HUES48 (cell line): ENCODE measurements around the gene RASGRF2.

Source experiments
- H3K27ac ChIP-seq: one replicate; pipeline ENCODE4 v1.7.0; 2013; ENCODE audit warnings: low read depth, low read length, inconsistent platforms
- H3K27me3 ChIP-seq: 2 replicates; pipeline ENCODE4 v1.6.1; 2013; ENCODE audit warnings: mild to moderate bottlenecking, low read length; ENCODE audit not compliant: control insufficient read depth, insufficient read depth
- H3K36me3 ChIP-seq: 2 replicates; pipeline ENCODE4 v1.6.1; 2013; ENCODE audit warnings: low read length; ENCODE audit not compliant: control insufficient read depth, insufficient read depth
- H3K4me1 ChIP-seq: 2 replicates; pipeline ENCODE4 v1.6.1; 2013; ENCODE audit warnings: mild to moderate bottlenecking, low read length; ENCODE audit not compliant: control insufficient read depth, insufficient read depth
- H3K4me3 ChIP-seq: 2 replicates; pipeline ENCODE4 v1.5.1; 2013; ENCODE audit warnings: mild to moderate bottlenecking, low read depth, low read length
- H3K9ac ChIP-seq: 2 replicates; pipeline ENCODE4 v1.6.1; 2013; ENCODE audit warnings: mild to moderate bottlenecking, low read depth, low read length, moderate library complexity
- H3K9me3 ChIP-seq: 2 replicates; pipeline ENCODE4 v1.6.1; 2013; ENCODE audit warnings: low read length; ENCODE audit not compliant: control insufficient read depth, insufficient read depth

Gene RASGRF2

GRCh38 chr5:80955082-80955590, 5.0 kb upstream of the RASGRF2 start:
- Histone ChIP-seq H3K9ac (no peak overlapping the region), H3K36me3 (no peaks in the 10 kb centered on the region), H3K27ac (no peak overlapping the region), H3K9me3 (no peaks in the 10 kb centered on the region), H3K27me3 (peaks cover 8% of the 10 kb centered on the region), H3K4me1 (peaks cover 46% of the 10 kb centered on the region), H3K4me3 (no peak overlapping the region)

- H3K9ac ChIP-seq: peak overlapping the region; percentile 24; the same call in 1 of the 2 replicates
- no peak overlapping the region for H3K4me3 ChIP-seq
- peaks cover 46% of the 10 kb centered on the region for H3K4me1 ChIP-seq
- no peaks in the 10 kb centered on the region for H3K9me3 ChIP-seq
- no peaks in the 10 kb centered on the region for H3K36me3 ChIP-seq
- H3K27ac ChIP-seq: peak overlapping the region; percentile 76
- peaks cover 16% of the 10 kb centered on the region for H3K27me3 ChIP-seq
These were observed 3.9 kb upstream of the RASGRF2 start for GRCh38 chr5:80956272-80956671.

- H3K27ac ChIP-seq: peak overlapping the region; percentile 79
- peaks cover 46% of the 10 kb centered on the region for H3K4me1 ChIP-seq
- H3K9ac ChIP-seq: peak overlapping the region; percentile 23; the same call in 1 of the 2 replicates
- H3K27me3 ChIP-seq: peaks cover 25% of the 10 kb centered on the region
- H3K9me3 ChIP-seq: no peaks in the 10 kb centered on the region
- peak overlapping the region; percentile 15 for H3K4me3 ChIP-seq
- no peaks in the 10 kb centered on the region for H3K36me3 ChIP-seq
These were observed 3.0 kb upstream of the RASGRF2 start for GRCh38 chr5:80957031-80957761.

- no peaks in the 10 kb centered on the region for H3K9me3 ChIP-seq
- no peaks in the 10 kb centered on the region for H3K36me3 ChIP-seq
- H3K27me3 ChIP-seq: peaks cover 28% of the 10 kb centered on the region
- H3K9ac ChIP-seq: no peak overlapping the region
- H3K27ac ChIP-seq: peak overlapping the region; percentile 79
- peaks cover 58% of the 10 kb centered on the region for H3K4me1 ChIP-seq
- no peak overlapping the region; the same call in 1 of the 2 replicates for H3K4me3 ChIP-seq
These were observed 1.5 kb upstream of the RASGRF2 start for GRCh38 chr5:80958616-80959015.

GRCh38 chr5:80959138-80959537, 1.0 kb upstream of the RASGRF2 start:
- Histone ChIP-seq H3K27ac (peak overlapping the region; percentile 33), H3K36me3 (no peaks in the 10 kb centered on the region), H3K9ac (no peak overlapping the region), H3K9me3 (no peaks in the 10 kb centered on the region), H3K4me3 (peak overlapping the region; percentile 79), H3K4me1 (peaks cover 63% of the 10 kb centered on the region), H3K27me3 (peaks cover 28% of the 10 kb centered on the region)

- H3K27ac ChIP-seq: no peak overlapping the region
- peak overlapping the region; percentile 46 for H3K9ac ChIP-seq
- H3K36me3 ChIP-seq: no peaks in the 10 kb centered on the region
- H3K9me3 ChIP-seq: no peaks in the 10 kb centered on the region
- peak overlapping the region; percentile 79 for H3K4me3 ChIP-seq
- peaks cover 28% of the 10 kb centered on the region for H3K27me3 ChIP-seq
- H3K4me1 ChIP-seq: peaks cover 71% of the 10 kb centered on the region
These were observed 590 bp downstream of the RASGRF2 start for GRCh38 chr5:80960531-80961375.

- Histone ChIP-seq H3K4me3 (peak overlapping the region; percentile 79), H3K9me3 (no peaks in the 10 kb centered on the region), H3K36me3 (no peaks in the 10 kb centered on the region), H3K27me3 (peaks cover 28% of the 10 kb centered on the region), H3K9ac (peak overlapping the region; percentile 46), H3K4me1 (peaks cover 66% of the 10 kb centered on the region), H3K27ac (no peak overlapping the region)
These were observed 1.5 kb downstream of the RASGRF2 start for GRCh38 chr5:80961376-80962281.

- H3K27ac ChIP-seq: no peak overlapping the region
- no peaks in the 10 kb centered on the region for H3K9me3 ChIP-seq
- H3K27me3 ChIP-seq: peaks cover 28% of the 10 kb centered on the region
- H3K9ac ChIP-seq: no peak overlapping the region
- peak overlapping the region; percentile 79 for H3K4me3 ChIP-seq
- peaks cover 62% of the 10 kb centered on the region for H3K4me1 ChIP-seq
- H3K36me3 ChIP-seq: no peaks in the 10 kb centered on the region
These were observed 2.7 kb downstream of the RASGRF2 start for GRCh38 chr5:80962630-80963520.

- peak overlapping the region; percentile 79; the same call in 1 of the 2 replicates for H3K4me3 ChIP-seq
- H3K27ac ChIP-seq: no peak overlapping the region
- no peaks in the 10 kb centered on the region for H3K36me3 ChIP-seq
- peaks cover 55% of the 10 kb centered on the region for H3K4me1 ChIP-seq
- H3K9ac ChIP-seq: no peak overlapping the region
- H3K9me3 ChIP-seq: no peaks in the 10 kb centered on the region
- H3K27me3 ChIP-seq: peaks cover 28% of the 10 kb centered on the region
These were observed 3.3 kb downstream of the RASGRF2 start for GRCh38 chr5:80963521-80963895.
